Stimulated activated CD4-positive, alpha-beta T cell treated with anti-CD3 and anti-CD28 coated beads, TNF-alpha, amount 100 ng/mL, for 4 hours (primary cell): Measurements from ENCODE around the gene DBNDD1.
"Not testable (repeated sequence)": the region's sequence is repeated elsewhere in the genome, so short reads cannot be mapped to it uniquely, and the experiment has no call there.

Experiments used
- DNase-seq, 3 experiments: peaks; one replicate each; pipeline ENCODE4 v3.0.0-alpha.2; 2020; ENCODE audit warnings: low read depth in 3 of 3

Gene DBNDD1, protein sequence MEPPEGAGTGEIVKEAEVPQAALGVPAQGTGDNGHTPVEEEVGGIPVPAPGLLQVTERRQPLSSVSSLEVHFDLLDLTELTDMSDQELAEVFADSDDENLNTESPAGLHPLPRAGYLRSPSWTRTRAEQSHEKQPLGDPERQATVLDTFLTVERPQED

GRCh38 chr16:90018652-90019542, at the start of gene DBNDD1:
DBNDD1 (minus strand) TSS chr16:90019456; CDS start chr16:90019341, 115 bp downstream.
- DNase-seq = no peak

- no peak for DNase-seq
Observed at GRCh38 chr16:90061437-90061836, 42.2 kb upstream of the DBNDD1 start.

- DNase-seq = no peak
Observed at GRCh38 chr16:90057738-90058173, 38.5 kb upstream of the DBNDD1 start.

GRCh38 chr16:90056521-90056920, 37.3 kb upstream of the DBNDD1 start:
- DNase-seq = not testable (repeated sequence)

GRCh38 chr16:90055371-90055770, 36.1 kb upstream of the DBNDD1 start:
- no peak for DNase-seq

GRCh38 chr16:90054554-90054953, 35.3 kb upstream of the DBNDD1 start:
- DNase-seq = no peak

DNA sequence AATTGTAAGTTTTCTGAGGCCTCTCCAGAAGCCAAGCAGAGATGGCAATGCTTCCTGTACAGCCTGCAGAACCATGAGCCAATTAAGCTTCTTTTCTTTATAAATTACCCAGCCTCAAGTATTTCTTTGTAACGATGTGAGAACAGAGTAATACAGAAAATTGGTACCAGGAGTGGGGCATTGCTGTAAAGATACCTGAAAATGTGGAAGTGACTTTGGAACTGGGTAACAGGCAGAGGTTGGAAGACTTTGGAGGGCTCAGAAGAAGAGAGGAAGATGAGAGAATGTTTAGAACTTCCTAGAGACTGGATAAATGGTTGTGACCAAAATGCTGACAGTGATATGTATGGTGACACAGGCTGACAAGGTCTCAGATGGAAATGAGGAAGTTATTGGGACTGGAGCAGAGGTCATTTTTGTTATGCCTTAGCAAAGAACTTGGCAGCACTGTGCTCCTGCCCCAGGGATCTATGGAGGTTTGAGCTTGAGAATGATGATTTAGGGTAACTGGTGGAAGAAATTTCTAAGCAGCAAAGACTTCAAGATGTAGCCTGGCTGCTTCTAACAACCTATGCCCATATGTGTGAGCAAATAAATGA, 34.7 kb upstream of the DBNDD1 start:
- no peak for DNase-seq

DNA sequence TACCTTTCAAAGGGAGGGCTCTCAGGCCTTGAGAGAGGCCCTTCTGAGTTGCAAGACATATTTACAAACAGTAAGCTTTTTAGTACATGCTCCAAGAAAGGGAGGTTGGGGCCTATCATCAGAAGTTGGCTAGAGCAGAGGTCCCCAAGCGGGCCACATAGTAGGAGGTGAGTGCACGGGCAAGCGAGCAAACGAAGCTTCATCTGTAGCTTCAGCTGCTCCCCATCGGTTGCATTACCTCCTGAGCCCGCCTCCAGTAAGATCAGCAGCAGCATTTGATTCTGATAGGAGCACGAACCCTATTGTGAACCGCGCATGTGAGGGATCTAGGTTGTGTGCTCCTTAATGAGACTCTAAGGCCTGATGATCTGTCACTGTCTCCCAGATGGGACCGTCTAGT, 31.7 kb upstream of the DBNDD1 start:
- no peak for DNase-seq

DNA sequence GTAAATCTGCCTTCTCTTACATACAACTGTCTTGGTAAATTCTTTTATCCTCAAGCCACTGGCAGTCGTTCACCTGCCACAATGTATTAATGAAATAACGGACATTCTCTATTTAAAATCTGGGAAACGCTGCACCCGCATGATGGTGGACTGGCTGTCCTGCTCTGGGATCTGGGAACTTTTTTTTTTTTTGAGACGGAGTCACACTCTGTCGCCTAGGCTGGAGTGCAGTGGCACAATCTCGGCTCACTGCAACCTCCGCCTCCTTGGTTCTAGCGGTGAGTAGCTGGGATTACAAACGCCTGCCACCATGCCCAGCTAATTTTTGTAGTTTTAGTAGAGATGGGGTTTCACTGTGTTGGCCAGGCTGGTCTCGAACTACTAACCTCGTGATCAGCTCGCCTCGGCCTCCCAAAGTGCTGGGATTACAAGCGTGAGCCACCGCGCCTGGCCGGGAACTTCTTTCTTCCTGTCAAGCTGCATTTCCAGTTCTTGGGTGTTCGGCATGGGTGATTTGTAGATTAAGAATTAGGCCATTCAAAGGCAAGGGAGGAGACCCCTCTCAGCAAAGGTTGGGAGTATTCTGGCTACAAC, 29.6 kb upstream of the DBNDD1 start:
- DNase-seq = no peak

DNA sequence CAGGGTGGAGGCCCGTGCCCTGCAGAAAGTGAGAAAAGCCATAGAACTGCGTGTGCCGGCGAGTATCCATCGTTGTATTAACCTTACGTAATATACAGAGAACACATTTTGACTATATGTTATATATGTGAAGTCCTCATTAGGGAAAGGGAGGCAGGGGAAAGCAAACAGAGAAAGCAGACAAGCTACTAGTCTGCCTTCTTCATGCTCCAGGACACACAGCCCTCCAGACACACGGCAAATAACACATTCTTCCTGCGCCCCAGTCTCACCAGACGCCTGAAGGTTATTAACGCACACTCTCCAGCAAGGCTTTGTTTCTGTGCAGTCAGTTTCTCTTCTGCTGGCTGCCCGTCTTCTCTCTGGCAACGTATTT, 29.1 kb upstream of the DBNDD1 start:
- no peak for DNase-seq

- no peak for DNase-seq
Observed at GRCh38 chr16:90047714-90048346, 28.6 kb upstream of the DBNDD1 start.

GRCh38 chr16:90046971-90047713, 27.9 kb upstream of the DBNDD1 start:
- DNase-seq = no peak

GRCh38 chr16:90046122-90046970, 27.1 kb upstream of the DBNDD1 start:
- DNase-seq = no peak

- no peak for DNase-seq
Observed at GRCh38 chr16:90044111-90044551, 24.9 kb upstream of the DBNDD1 start.

DNA sequence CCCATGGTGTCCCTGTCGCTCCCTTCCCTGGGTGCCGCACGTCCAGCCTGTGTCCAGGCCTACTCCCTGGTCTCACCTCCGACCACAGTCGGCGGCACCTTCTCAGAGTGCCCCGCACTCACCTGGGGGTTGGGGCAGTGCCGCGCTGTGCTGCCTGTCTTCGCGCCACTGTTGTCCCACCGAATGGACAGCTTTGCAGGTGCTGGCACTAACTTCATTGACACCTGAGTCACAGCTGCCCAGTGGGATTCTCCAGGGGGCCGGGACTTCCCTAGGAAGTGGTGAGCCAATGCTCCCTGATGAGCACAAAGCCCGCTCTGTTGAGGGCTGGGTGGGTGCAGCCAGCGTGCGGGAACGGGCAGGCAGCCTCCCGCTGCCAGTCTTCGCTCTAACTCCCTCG, 24.3 kb upstream of the DBNDD1 start:
- no peak for DNase-seq

DNA sequence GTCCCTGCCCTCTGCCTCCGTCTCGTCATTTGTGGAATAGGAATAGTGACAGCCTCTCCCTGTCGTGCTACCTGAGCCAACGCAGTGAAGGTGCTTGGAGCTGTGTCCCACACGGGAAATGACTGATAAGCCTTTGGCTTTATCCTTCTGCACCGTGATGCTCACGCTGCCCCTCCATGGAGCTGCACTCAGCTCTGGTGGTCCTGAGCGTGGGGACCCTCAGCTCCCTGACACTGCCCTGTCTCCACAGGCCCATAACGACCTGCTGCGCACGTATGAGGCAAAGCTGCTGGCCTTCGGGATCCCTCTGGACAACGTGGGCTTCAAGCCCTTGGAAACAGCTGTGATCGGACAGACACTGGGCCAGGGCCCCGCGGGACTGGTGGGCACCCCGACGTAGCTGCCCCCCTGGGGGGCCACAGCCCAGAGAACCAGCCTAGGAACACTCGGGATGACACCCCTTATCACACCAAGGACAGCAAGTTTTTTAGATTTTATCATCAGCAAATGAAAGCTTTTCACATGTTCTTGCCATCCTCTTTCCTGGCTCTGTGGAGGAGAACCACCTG, 23.8 kb upstream of the DBNDD1 start:
- DNase-seq = no peak

GRCh38 chr16:90041896-90042473, 22.7 kb upstream of the DBNDD1 start:
- DNase-seq = no peak

DNA sequence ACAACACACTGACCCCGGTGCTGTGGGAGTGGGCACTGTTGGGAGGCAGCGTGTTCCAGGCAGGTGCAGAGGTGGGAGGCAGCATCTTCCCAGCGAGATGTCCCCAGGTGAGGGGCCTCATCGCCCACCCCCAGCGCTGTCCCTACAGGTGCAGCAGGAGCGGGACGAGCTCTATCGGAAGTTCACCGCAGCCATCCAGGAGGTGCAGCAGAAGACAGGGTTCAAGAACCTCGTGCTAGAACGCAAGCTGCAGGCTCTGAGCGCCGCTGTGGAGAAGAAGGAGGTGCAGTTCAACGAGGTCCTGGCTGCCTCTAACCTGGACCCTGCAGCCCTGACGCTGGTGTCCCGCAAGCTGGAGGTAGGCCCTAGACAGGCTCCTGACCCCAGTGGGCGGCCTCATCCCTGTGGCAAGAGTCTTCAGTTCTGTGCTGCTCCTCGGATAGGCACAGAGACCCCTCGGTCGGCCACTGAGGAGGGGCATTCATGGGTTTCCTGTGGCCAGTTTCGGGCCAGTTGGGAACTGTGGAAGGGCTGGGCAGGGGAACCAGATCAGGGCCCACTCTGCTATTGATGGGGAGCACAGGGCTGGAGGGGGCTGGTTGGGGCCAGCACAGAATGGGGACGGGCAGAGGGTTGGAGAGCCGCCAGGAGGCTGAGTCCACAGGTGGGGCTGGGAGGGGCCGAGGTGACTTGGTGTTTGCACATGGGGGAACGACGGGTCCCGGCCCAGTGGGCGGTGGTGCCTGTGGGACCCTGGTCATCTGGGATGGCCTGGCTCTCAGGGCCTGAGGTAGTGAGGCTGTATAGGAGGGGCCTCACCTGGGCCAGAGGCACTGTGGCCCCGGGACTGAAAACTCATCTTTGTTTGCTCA, 21.1 kb upstream of the DBNDD1 start:
- no peak for DNase-seq

DNA sequence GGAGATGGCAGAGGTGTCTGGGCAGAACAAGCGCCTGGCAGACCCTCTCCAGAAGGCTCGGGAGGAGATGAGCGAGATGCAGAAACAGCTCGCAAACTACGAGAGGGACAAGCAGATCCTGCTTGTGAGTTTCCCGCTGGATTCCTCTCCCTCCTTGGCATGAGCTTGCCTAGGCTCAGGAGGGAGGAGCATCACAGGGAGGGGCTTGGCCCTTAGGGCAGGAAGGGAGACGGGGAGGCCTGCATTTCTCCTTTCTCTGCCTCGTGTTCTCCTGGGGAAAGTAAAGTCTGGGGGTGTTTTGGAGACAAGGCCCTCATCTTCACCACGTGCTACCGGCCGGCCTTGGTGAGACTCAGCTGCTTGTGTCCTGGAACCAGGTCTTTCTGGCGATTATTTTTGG, 18.0 kb upstream of the DBNDD1 start:
- no peak for DNase-seq
